H54 (cell line): ENCODE data around the gene DLK2.

Experiments used
- DNase-seq: peaks from one replicate; pipeline ENCODE4 v3.0.0; 2011; ENCODE audit warnings: low spot score, mixed read lengths; ENCODE audit not compliant: insufficient read length
- FAIRE-seq: peaks from 3 replicates; lab custom pipeline; 2011; peaks lifted over from hg19 to GRCh38; lab: Jason Lieb, UNC
- POLR2A ChIP-seq: IDR thresholded peaks from 2 replicates; pipeline ENCODE4 v1.6.1; 2011; ENCODE audit warnings: low read depth, mild to moderate bottlenecking, low read length

Gene DLK2

DNA sequence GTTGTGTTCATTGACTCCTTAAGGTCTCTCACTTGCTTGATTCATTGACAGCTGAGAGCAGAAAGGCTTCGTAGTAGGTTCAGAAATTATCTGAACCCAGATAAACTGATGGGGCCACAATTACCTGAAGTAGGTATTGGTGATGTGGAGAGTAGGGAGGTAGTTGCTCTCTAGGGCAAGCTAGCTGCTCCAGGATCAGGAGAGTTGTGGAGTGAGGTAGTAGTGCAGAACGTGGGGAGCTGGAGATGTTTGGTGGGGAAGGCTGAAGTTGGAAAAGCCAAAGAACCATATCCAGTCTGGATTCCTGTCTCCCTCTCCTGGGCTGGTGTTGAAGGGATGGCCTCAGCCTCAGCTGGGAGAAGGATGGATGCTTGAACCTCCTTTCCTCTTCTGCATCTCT is 37.9 kb upstream of the DLK2 start:
- no peak for TF ChIP-seq POLR2A

GRCh38 chr6:43492673-43493072 is 37.3 kb upstream of the DLK2 start:
- no peak for TF ChIP-seq POLR2A
- DNase-seq, result no peak
- FAIRE-seq, result no peak

More for the DNA sequence above, 37.9 kb upstream of the DLK2 start:
- DNase-seq (no peak), FAIRE-seq (no peak)

DNA sequence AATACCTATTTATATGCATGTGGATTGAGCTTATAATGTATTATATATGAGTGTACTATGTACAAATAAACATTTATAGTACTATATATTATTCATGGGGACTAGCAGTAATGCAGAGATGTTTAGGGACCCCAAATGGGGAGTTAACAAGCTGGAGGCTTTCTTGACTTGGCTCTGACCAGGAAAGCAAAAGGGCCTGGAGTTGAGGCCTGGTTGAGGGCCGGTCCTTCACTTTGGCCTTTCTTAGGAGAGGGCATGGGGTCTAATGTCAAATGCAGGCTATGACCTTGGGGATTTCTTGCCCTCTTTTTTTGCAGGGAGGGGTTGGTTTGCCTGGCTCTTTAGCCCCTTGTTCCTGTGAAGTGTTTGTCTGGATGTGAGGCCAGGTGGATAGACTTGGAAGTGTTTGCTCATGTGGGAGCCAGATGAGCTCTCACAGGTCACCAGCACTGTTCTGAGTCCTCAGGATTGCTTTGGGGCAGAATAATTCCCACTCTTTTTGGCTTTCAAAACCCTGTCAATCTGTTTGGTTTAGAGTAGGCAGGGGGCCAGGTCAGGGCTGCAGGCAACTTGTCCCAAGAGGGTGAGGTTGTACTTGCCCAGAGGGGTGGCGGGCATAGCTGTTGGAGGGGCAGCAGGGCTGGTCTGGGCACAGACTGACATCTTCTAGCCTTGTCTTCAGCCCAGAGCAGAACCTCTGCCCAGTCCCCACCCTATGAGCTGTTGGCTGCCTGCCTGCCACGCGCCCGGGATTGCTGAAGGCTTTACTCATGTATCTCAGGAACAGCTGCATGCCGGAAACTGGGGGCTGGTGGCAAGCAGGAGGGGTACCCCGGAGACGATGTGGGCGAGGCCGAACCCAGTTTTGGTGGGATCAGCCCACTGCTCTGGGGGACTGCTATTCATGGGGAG is 36.7 kb upstream of the DLK2 start:
- no peak for TF ChIP-seq POLR2A
- DNase-seq, result peak; percentile 72
- no peak for FAIRE-seq

GRCh38 chr6:43490523-43490939 is 35.2 kb upstream of the DLK2 start:
- FAIRE-seq (no peak), DNase-seq (no peak)
- no peak for TF ChIP-seq POLR2A

DNA sequence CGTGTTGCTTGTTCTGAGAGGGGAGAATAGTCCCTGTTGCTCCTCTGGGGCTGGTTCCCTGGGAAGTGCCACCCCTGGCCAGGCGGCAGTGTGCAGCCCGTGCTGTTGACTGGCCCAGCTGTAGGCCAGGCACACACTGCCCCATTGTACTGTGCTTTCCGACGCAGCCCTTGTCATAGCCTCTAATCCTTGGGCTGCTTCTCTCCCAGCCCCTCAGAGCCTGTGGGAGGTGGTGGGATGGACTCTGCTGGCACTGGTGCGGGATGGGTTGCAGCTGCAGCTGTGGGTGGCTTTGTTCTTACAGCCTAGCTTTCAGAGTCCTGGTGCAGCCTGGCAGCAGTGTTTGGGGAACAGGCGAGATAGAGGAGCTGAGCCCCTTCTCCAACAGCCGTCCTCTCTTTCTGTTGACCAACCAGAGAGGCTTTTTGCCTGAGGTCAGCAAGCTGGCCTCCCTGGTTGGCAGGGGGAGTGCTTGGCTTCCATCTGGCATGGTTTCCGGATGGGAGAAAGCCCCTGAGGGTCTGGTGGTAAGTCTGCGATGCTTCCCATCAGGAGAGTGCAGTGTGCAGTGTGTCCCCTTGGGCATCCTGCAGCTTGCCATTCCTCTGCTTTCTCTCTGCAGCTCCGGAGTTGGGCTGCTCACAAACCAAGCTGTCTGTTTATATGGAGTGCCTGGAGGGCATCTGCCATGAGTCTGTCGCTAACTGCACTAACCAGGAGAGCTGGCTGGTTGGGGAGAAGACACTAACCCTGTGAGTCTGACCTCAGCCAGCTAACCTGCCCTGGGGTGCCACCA is 34.1 kb upstream of the DLK2 start:
- TF ChIP-seq POLR2A, result no peak
- FAIRE-seq, result no peak
- no peak for DNase-seq

- no peak for TF ChIP-seq POLR2A
- FAIRE-seq (no peak), DNase-seq (peak; percentile 45)
These were observed 33.4 kb upstream of the DLK2 start for GRCh38 chr6:43488667-43489276.

DNA sequence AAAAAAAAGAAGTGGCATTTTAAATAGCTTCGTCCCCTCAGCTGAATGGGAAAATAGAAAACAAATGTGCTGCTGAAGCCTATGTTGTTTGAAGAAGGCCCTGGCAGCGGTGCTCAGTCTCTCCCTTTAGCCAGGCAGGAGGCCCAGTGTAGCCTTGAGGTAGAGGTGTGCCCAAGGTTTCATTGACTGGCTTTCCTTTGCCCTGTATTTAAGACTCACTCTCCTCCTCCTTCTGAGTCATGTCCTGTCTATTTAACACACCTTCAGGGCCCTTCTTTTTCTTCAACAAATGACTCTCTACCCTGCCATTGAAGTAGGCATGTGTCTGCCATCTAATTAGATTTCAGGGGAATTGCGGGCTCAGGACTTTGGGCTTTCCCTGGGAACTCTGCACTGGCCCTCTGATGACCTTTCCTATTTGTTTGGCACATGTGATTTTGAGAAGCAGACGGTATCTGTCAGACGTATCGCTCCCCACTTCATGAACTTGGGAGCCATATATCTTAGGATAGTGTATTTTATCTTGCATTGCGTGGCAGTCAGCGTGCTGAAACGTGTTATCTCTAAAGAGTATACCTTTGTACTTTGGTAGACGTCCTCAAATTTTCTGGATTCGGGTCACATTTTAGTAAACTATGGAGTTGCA is 26.4 kb upstream of the DLK2 start:
- TF ChIP-seq POLR2A, result no peak
- no peak for DNase-seq
- FAIRE-seq, result no peak

- DNase-seq (no peak), FAIRE-seq (no peak)
- TF ChIP-seq POLR2A, result no peak
These were observed 25.7 kb upstream of the DLK2 start for GRCh38 chr6:43481075-43481474.

DNA sequence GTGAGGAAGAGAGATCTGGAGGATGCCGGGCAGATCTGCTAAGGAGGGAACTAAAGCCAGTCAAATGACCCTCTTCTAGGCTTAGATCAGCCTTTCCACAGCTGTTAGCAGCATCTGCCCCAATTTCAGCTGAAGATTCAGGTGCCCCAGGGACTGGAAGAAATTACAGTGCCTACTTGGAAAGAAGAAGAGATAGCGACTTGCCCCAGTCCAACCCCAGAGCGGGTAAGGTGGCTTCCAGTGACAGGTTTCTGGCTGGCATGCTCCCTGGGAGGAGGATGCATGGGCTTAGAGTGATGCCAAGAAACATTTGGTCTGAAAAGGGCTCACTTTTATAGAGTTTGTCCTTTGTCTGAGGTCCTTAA is 22.6 kb upstream of the DLK2 start:
- no peak for TF ChIP-seq POLR2A
- FAIRE-seq (no peak), DNase-seq (no peak)

DNA sequence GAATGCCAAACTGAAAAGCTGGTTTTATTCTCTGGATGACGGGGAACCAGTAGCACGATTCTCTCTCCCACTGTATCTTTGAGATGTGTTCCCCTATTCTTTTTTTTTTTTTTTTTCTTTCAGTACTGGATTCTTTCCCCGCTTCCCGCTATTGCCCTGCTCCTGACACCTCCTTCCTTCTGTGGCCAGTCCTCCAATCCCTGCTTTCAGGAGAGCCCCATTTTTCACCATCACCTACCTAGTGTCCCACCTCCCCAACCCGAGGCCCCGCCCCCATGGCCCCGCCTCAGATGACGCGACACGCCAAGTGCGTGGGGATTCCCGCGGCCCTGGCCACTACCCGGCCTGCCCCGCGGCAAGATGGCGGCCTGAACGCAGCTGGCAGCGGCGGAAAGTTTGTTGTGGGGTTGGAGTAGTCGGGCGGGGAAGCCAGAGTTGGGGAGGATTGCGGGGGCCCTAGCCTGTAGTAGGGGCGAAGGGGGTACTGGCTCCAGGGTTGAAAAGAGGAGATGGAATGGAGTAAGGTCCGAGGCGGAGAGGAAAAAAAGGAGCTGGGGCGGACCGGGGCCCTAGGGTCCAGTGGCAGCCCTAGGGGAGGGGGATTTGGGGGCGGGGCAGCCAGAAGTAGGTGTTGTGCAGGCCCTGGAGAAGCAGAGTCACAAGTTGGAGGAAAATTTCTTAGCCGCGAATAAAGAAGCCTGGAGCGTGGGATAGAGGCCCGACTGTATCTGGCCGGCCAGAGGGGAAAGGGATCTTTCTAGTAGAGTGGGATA is 22.1 kb upstream of the DLK2 start, which contains the start of gene TJAP1:
Gene TJAP1 (plus strand): TSS at position 336 of the 773 bp plus-strand sequence. CDS start 21,432 bp downstream, outside the sequence.
- TF ChIP-seq POLR2A, result peak; percentile 88
- FAIRE-seq (peak; percentile 86), DNase-seq (peak; percentile 85)

- no peak for FAIRE-seq
- DNase-seq, result no peak
- no peak for TF ChIP-seq POLR2A
These were observed 21.4 kb upstream of the DLK2 start for GRCh38 chr6:43476746-43477145.

DNA sequence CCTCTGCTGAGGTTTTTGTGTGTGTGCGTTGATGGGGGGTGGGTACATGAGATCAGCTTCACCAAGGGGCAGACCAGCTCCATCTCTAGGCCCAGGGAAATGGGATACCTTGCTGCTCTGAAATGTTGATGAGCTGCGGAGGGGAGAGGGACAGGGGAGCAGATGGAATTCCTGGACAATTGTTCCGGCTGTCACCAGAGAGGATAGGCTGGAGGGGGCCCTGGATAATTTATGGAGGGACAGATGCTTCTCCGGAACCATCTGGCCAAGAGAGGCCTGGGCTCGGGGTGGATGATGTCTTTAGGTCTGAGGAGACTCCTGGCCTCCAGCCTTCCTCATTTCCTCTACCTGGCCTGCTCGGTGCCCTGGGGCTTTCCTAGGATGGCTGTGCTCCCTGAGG is 20.2 kb upstream of the DLK2 start:
- TF ChIP-seq POLR2A, result no peak
- no peak for FAIRE-seq
- DNase-seq, result no peak

- FAIRE-seq, result no peak
- DNase-seq, result no peak
- TF ChIP-seq POLR2A, result no peak
These were observed 17.2 kb upstream of the DLK2 start for GRCh38 chr6:43472515-43472914.

- DNase-seq (no peak), FAIRE-seq (no peak)
- no peak for TF ChIP-seq POLR2A
These were observed 16.1 kb upstream of the DLK2 start for GRCh38 chr6:43471399-43471798.
